Upper lobe of left lung (tissue), 6 donors: Measurements from ENCODE around the gene DTWD2. TPM values are rescaled to one million over a fixed set of nuclear protein-coding genes. Genes with fewer than 3 reads are reported as not detected.
A peak's percentile ranks its signal among the peaks of the same experiment; 100 is the strongest.

Source experiments
- ATAC-seq, 2 donors: fragments of 200-7000 bp; cut with Tn5 transposase; one replicate each; pipeline ENCODE4 v1.9.1; 2022; ENCODE audit warnings: mild to moderate bottlenecking in 2 of 2, moderate library complexity in 2 of 2; ENCODE audit not compliant: low FRiP score in 2 of 2
- DNase-seq, 2 donors: peaks; one replicate each; pipeline ENCODE4 v3.0.0-alpha.2; 2019 to 2020
- H3K27ac ChIP-seq, 4 donors: fragments of 200-600 bp; sonication (generic); one replicate each; pipeline ENCODE4 v1.5.1; 2016 to 2019
- H3K27me3 ChIP-seq, 4 donors: fragments of 200-600 bp; sonication (generic); one replicate each; pipeline ENCODE4 v1.5.1; 2017 to 2019
- H3K36me3 ChIP-seq, 4 donors: fragments of 200-600 bp; sonication (generic); one replicate each; pipeline ENCODE4 v1.5.1; 2016 to 2019
- H3K4me1 ChIP-seq, 4 donors: fragments of 200-600 bp; sonication (generic); one replicate each; pipeline ENCODE4 v1.5.1; 2018 to 2019
- H3K4me3 ChIP-seq, 4 donors: fragments of 200-600 bp; sonication (generic); one replicate each; pipeline ENCODE4 v1.5.1; 2017 to 2019; ENCODE audit warnings: mild to moderate bottlenecking in 2 of 4, moderate library complexity in 1 of 4
- H3K9me3 ChIP-seq, 4 donors: fragments of 200-600 bp; sonication (generic); one replicate each; pipeline ENCODE4 v1.5.1; 2018 to 2019
- CTCF ChIP-seq, 6 experiments: fragments of 450-650 bp in 4 of 6; fragments of 200-600 bp in 2 of 6; sonication (generic) in 2 of 6; IDR thresholded peaks; one replicate each; pipeline ENCODE4 v1.5.1; 2016 to 2019; ENCODE audit warnings: antibody characterized with exemption in 6 of 6
- EP300 ChIP-seq, 4 donors: sonication (generic); formaldehyde crosslinking; IDR thresholded peaks; one replicate each; pipeline ENCODE4 v1.5.1; 2017; ENCODE audit warnings: antibody characterized with exemption in 4 of 4, control low read depth in 2 of 4
- POLR2A ChIP-seq, 4 donors: fragments of 450-650 bp; IDR thresholded peaks; one replicate each; pipeline ENCODE4 v1.5.1; 2016 to 2017; ENCODE audit warnings: antibody characterized with exemption in 4 of 4, mild to moderate bottlenecking in 2 of 4
- POLR2AphosphoS5 ChIP-seq, 2 donors: sonication (generic); formaldehyde crosslinking; IDR thresholded peaks; one replicate each; pipeline ENCODE4 v1.5.1; 2017; ENCODE audit warnings: antibody characterized with exemption in 2 of 2
- WGBS, 2 donors: methylation state at CpG; one replicate each; pipeline ENCODE4 v1.1.5; 2017 to 2018; 5-methylcytosine and 5-hydroxymethylcytosine counted together
- total RNA-seq, 6 donors: library from RNA; depleted of rRNA in 4 of 6; stranded (reverse); fragments of >200 nt in 4 of 6; gene quantifications; one replicate each; pipeline versions ENCODE4 v1.1.0 to v1.2.1, GENCODE V29; 2016 to 2021
- donor health status: DM: no; HTN: no; CAD: no; lungs with moderate emphysema.
- donor health status: DM: no; HTN: yes; CAD: no; lungs with severe emphysema.

Gene DTWD2
- total RNA-seq: 10 to 100 TPM in 3 of 6 donors, 1 to 10 TPM in 3; 7.1 to 14.7 (median 9.5) TPM

GRCh38 chr5:118987988-118988865, at the start of gene DTWD2:
TSS of gene DTWD2 (minus strand) at chr5:118988547. CDS start at chr5:118988511, 36 bp downstream.
- peak; percentile 97 to 99 for DNase-seq
- peaks cover 6 to 17% (median 10%) of the 10 kb centered on the region in 4 donors for H3K4me1 ChIP-seq
- no peaks in the 10 kb centered on the region for H3K36me3 ChIP-seq
- H3K4me3 ChIP-seq: peak within 1 kb of the TSS; percentile 64 to 87 (median 82)
- peak within 1 kb of the TSS; percentile 88 to 94 (median 91) for H3K27ac ChIP-seq
- peak; percentile 82 to 98 (median 97) for TF ChIP-seq CTCF (IDR thresholded peaks at IDR 0.05)
- TF ChIP-seq EP300 (IDR thresholded peaks at IDR 0.05): no peak
- TF ChIP-seq POLR2AphosphoS5 (IDR thresholded peaks at IDR 0.05): peak; percentile 33
- peak in 3 of 4 donors; percentile 20 to 69 (median 53) for TF ChIP-seq POLR2A (IDR thresholded peaks at IDR 0.05)
- peak; percentile 100 for ATAC-seq
- no peaks in the 10 kb centered on the region for H3K9me3 ChIP-seq
- 0 to 1% methylated on average over 26 to 28 of the region's 74 CpGs for WGBS, 2 donors
- no peaks in the 10 kb centered on the region for H3K27me3 ChIP-seq

GRCh38 chr5:119037496-119038215, 49.3 kb upstream of the DTWD2 start:
- Histone ChIP-seq H3K27ac (no peak overlapping the region), H3K9me3 (no peaks in the 10 kb centered on the region), H3K27me3 (no peaks in the 10 kb centered on the region), H3K4me1 (no peaks in the 10 kb centered on the region), H3K4me3 (no peak overlapping the region), H3K36me3 (no peaks in the 10 kb centered on the region)
- TF ChIP-seq POLR2A (IDR thresholded peaks at IDR 0.05) (no peak), POLR2AphosphoS5 (IDR thresholded peaks at IDR 0.05) (no peak), EP300 (IDR thresholded peaks at IDR 0.05) (no peak), CTCF (IDR thresholded peaks at IDR 0.05) (no peak)
- DNase-seq (no peak), ATAC-seq (peak in 1 of 2 donors; percentile 32)
- WGBS, 2 donors: 90 to 91% methylated on average over 16 of the region's 16 CpGs

GRCh38 chr5:119036101-119036762, 47.9 kb upstream of the DTWD2 start:
- no peaks in the 10 kb centered on the region for H3K4me1 ChIP-seq
- WGBS, 2 donors: 88 to 94% methylated on average over 8 of the region's 8 CpGs
- no peak overlapping the region for H3K4me3 ChIP-seq
- no peaks in the 10 kb centered on the region for H3K9me3 ChIP-seq
- no peak for ATAC-seq
- H3K27me3 ChIP-seq: no peaks in the 10 kb centered on the region
- H3K27ac ChIP-seq: no peak overlapping the region
- no peaks in the 10 kb centered on the region for H3K36me3 ChIP-seq
- TF ChIP-seq EP300 (IDR thresholded peaks at IDR 0.05) (no peak), CTCF (IDR thresholded peaks at IDR 0.05) (no peak), POLR2AphosphoS5 (IDR thresholded peaks at IDR 0.05) (no peak), POLR2A (IDR thresholded peaks at IDR 0.05) (no peak)
- DNase-seq: no peak

- 81 to 92% methylated on average over 3 of the region's 3 CpGs for WGBS, 2 donors
- Histone ChIP-seq H3K36me3 (no peaks in the 10 kb centered on the region), H3K27ac (no peak overlapping the region), H3K4me3 (no peak overlapping the region), H3K9me3 (no peaks in the 10 kb centered on the region), H3K27me3 (no peaks in the 10 kb centered on the region), H3K4me1 (no peaks in the 10 kb centered on the region)
- DNase-seq: no peak
- ATAC-seq: no peak
- TF ChIP-seq POLR2A (IDR thresholded peaks at IDR 0.05) (no peak), POLR2AphosphoS5 (IDR thresholded peaks at IDR 0.05) (no peak), CTCF (IDR thresholded peaks at IDR 0.05) (no peak), EP300 (IDR thresholded peaks at IDR 0.05) (no peak)
These were observed 44.8 kb upstream of the DTWD2 start for GRCh38 chr5:119033135-119033534.
